CD14-positive monocyte (primary cell): ENCODE measurements around the gene GFI1B. TPM values are rescaled to one million over a fixed set of nuclear protein-coding genes. Genes with fewer than 3 reads are reported as not detected.

ENCODE experiments used
- DNase-seq, 3 donors: peaks; one replicate each; pipeline ENCODE4 v3.0.0-alpha.2; 2011 to 2022
- H2AFZ ChIP-seq: 2 replicates; pipeline ENCODE4 v1.6.0; 2012; ENCODE audit warnings: mild to moderate bottlenecking, low read depth, low read length, inconsistent platforms; ENCODE audit not compliant: insufficient read depth, poor library complexity, severe bottlenecking
- H3K27ac ChIP-seq, 2 donors: 1 replicate in 1 of 2; 2 replicates in 1 of 2; pipeline ENCODE4 v1.5.1; 2012 to 2013; ENCODE audit warnings: low read length in 2 of 2, control low read depth in 1 of 2, inconsistent platforms in 1 of 2, low read depth in 1 of 2, mild to moderate bottlenecking in 1 of 2
- H3K27me3 ChIP-seq, 2 donors: one replicate each; pipeline versions ENCODE4 v1.6.0 to v1.6.1; 2011 to 2013; ENCODE audit warnings: low read length in 2 of 2; ENCODE audit not compliant: control insufficient read depth in 2 of 2, insufficient read depth in 2 of 2
- H3K36me3 ChIP-seq, 2 donors: replicated peaks in 1 of 2; 1 replicate in 1 of 2; 2 replicates in 1 of 2; pipeline versions ENCODE4 v1.5.1 to v1.6.1; 2012 to 2013; ENCODE audit warnings: low read length in 2 of 2, control low read depth in 1 of 2, inconsistent platforms in 1 of 2, mild to moderate bottlenecking in 1 of 2; ENCODE audit not compliant: insufficient read depth in 2 of 2, control insufficient read depth in 1 of 2
- H3K4me1 ChIP-seq, 2 donors: 1 replicate in 1 of 2; 2 replicates in 1 of 2; pipeline versions ENCODE4 v1.5.1 to v1.6.1; 2012 to 2013; ENCODE audit warnings: low read length in 2 of 2, control low read depth in 1 of 2, inconsistent platforms in 1 of 2, mild to moderate bottlenecking in 1 of 2, moderate library complexity in 1 of 2; ENCODE audit not compliant: insufficient read depth in 2 of 2, control insufficient read depth in 1 of 2
- H3K4me2 ChIP-seq: replicated peaks from 2 replicates; pipeline ENCODE3; 2012; ENCODE audit warnings: low read length, moderate library complexity, mild to moderate bottlenecking; ENCODE audit not compliant: poor library complexity, severe bottlenecking; ENCODE audit errors: extremely low read depth
- H3K4me3 ChIP-seq, 3 experiments: fragments of 200-600 bp in 1 of 3; sonication (generic) in 1 of 3; replicated peaks in 1 of 3; 1 replicate in 2 of 3; 2 replicates in 1 of 3; pipeline ENCODE4 v1.5.1; 2011 to 2013; ENCODE audit warnings: low read length in 3 of 3, mild to moderate bottlenecking in 3 of 3, control low read depth in 2 of 3, low read depth in 2 of 3, inconsistent platforms in 1 of 3, moderate library complexity in 1 of 3
- H3K79me2 ChIP-seq: 2 replicates; pipeline ENCODE4 v1.6.0; 2012; ENCODE audit warnings: mild to moderate bottlenecking, control low read depth, inconsistent platforms, low read length, moderate library complexity; ENCODE audit not compliant: insufficient read depth
- H3K9ac ChIP-seq: 2 replicates; pipeline ENCODE4 v1.6.0; 2017; ENCODE audit warnings: low read length, mild to moderate bottlenecking; ENCODE audit not compliant: insufficient read depth, poor library complexity, severe bottlenecking
- H3K9me3 ChIP-seq, 2 donors: replicated peaks in 1 of 2; 1 replicate in 1 of 2; 2 replicates in 1 of 2; pipeline versions ENCODE4 v1.5.1 to v1.6.1; 2012 to 2013; ENCODE audit warnings: low read length in 2 of 2, control low read depth in 1 of 2; ENCODE audit not compliant: control insufficient read depth in 1 of 2, insufficient read depth in 1 of 2
- H4K20me1 ChIP-seq: 2 replicates; pipeline ENCODE4 v1.6.0; 2012; ENCODE audit warnings: mild to moderate bottlenecking, low read length, control low read depth, moderate library complexity; ENCODE audit not compliant: insufficient read depth
- H3K27ac Mint-ChIP-seq, 7 donors: one replicate each; pipeline ENCODE4 v1.8.0; 2020; ENCODE audit warnings: mild to moderate bottlenecking in 7 of 7, mixed read lengths in 7 of 7, moderate library complexity in 6 of 7, inconsistent platforms in 2 of 7
- H3K27me3 Mint-ChIP-seq, 3 donors: one replicate each; pipeline ENCODE4 v1.8.0; 2021 to 2022; ENCODE audit warnings: low read depth in 3 of 3, mild to moderate bottlenecking in 3 of 3, mixed read lengths in 3 of 3, moderate library complexity in 3 of 3, inconsistent platforms in 1 of 3
- H3K36me3 Mint-ChIP-seq, 2 donors: one replicate each; pipeline ENCODE4 v1.8.0; 2020; ENCODE audit warnings: mixed read lengths in 2 of 2, inconsistent platforms in 1 of 2, mild to moderate bottlenecking in 1 of 2
- H3K4me1 Mint-ChIP-seq: one replicate; pipeline ENCODE4 v1.8.0; 2020; ENCODE audit warnings: mild to moderate bottlenecking, mixed read lengths
- H3K4me3 Mint-ChIP-seq, 2 donors: one replicate each; pipeline ENCODE4 v1.8.0; 2020; ENCODE audit warnings: mild to moderate bottlenecking in 2 of 2, mixed read lengths in 2 of 2, moderate library complexity in 1 of 2
- H3K9me3 Mint-ChIP-seq, 7 donors: one replicate each; pipeline ENCODE4 v1.8.0; 2020 to 2022; ENCODE audit warnings: mixed read lengths in 7 of 7, mild to moderate bottlenecking in 6 of 7, moderate library complexity in 6 of 7, inconsistent platforms in 2 of 7
- WGBS: methylation state at CpG from one replicate; pipeline ENCODE4 v1.1.5; 2013; ENCODE audit warnings: missing lambda C conversion rate; ENCODE audit not compliant: insufficient coverage; 5-methylcytosine and 5-hydroxymethylcytosine counted together
- intact Hi-C, 2 donors: fragments of 100-400 bp; cut with micrococcal nuclease; formaldehyde crosslinking; loops; one replicate each; pipeline versions ENCODE4 v1.15.0 to v1.15.1; 2023
- polyA plus RNA-seq, 3 donors: library from polyadenylated mRNA; depleted of rRNA in 1 of 3; unstranded in 2 of 3; stranded (reverse) in 1 of 3; fragments of 300-500 nt in 2 of 3; fragments of >200 nt in 1 of 3; fragmentation: Illumina TruSeq in 2 of 3; gene quantifications; 1 replicate in 2 of 3; 2 replicates in 1 of 3; pipeline ENCODE4 v1.2.3, GENCODE V29; 2012 to 2021
- TF ChIP-seq, protein P1 (sequence below): fragments of 200-600 bp; IDR thresholded peaks from one replicate; pipeline ENCODE4 v1.8.0; 2022; ENCODE audit warnings: antibody characterized with exemption, mild to moderate bottlenecking

GFI1B gene
- polyA plus RNA-seq, 3 donors: 0.06 to 0.39 (median 0.21) TPM

DNA sequence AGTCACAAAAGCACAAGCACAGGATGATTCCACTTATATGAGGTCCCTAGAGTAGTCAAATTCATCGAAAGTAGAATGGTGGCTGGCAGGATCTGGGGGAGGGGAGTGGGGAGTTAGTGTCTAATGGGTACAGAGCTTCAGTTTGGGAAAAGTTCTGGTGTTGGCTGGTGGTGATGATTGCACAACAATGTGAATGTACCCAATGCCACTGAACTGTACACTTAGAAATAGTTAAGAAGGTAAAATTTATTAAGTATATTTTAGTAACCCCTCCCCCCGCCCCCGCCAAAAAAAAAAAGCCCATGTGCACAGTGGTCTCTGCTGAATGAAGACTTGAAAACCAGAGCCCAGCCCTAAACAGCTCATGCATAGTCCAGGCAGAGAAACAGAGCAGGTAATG lies 27.5 kb downstream of the GFI1B start:
- H3K9me3 Mint-ChIP-seq: peaks cover 0 to 8% (median 3%) of the 10 kb centered on the region in 7 donors
- H3K9me3 ChIP-seq: no peaks in the 10 kb centered on the region
- no peaks in the 10 kb centered on the region for H4K20me1 ChIP-seq
- intact Hi-C loops: no loop called here
- H3K27me3 Mint-ChIP-seq: peaks cover 6 to 21% (median 10%) of the 10 kb centered on the region in 3 donors
- TF ChIP-seq, protein P1, sequence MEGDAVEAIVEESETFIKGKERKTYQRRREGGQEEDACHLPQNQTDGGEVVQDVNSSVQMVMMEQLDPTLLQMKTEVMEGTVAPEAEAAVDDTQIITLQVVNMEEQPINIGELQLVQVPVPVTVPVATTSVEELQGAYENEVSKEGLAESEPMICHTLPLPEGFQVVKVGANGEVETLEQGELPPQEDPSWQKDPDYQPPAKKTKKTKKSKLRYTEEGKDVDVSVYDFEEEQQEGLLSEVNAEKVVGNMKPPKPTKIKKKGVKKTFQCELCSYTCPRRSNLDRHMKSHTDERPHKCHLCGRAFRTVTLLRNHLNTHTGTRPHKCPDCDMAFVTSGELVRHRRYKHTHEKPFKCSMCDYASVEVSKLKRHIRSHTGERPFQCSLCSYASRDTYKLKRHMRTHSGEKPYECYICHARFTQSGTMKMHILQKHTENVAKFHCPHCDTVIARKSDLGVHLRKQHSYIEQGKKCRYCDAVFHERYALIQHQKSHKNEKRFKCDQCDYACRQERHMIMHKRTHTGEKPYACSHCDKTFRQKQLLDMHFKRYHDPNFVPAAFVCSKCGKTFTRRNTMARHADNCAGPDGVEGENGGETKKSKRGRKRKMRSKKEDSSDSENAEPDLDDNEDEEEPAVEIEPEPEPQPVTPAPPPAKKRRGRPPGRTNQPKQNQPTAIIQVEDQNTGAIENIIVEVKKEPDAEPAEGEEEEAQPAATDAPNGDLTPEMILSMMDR: no peak
- H3K4me1 Mint-ChIP-seq: peaks cover 19% of the 10 kb centered on the region
- H3K4me1 ChIP-seq: peaks cover 19 to 28% of the 10 kb centered on the region in 2 donors
- H3K9ac ChIP-seq: no peak overlapping the region
- no CpG with 5 or more reads among the region's 3 CpGs for WGBS
- no peak overlapping the region for H3K4me3 Mint-ChIP-seq
- no peaks in the 10 kb centered on the region for H3K36me3 Mint-ChIP-seq
- no peaks in the 10 kb centered on the region for H3K79me2 ChIP-seq
- no peak overlapping the region for H2AFZ ChIP-seq
- no peak overlapping the region for H3K4me2 ChIP-seq
- DNase-seq: no peak
- no peaks in the 10 kb centered on the region for H3K36me3 ChIP-seq
- no peak overlapping the region for H3K4me3 ChIP-seq
- H3K27ac Mint-ChIP-seq: no peak overlapping the region
- H3K27ac ChIP-seq: no peak overlapping the region
- peaks cover 0 to 9% of the 10 kb centered on the region in 2 donors for H3K27me3 ChIP-seq

DNA sequence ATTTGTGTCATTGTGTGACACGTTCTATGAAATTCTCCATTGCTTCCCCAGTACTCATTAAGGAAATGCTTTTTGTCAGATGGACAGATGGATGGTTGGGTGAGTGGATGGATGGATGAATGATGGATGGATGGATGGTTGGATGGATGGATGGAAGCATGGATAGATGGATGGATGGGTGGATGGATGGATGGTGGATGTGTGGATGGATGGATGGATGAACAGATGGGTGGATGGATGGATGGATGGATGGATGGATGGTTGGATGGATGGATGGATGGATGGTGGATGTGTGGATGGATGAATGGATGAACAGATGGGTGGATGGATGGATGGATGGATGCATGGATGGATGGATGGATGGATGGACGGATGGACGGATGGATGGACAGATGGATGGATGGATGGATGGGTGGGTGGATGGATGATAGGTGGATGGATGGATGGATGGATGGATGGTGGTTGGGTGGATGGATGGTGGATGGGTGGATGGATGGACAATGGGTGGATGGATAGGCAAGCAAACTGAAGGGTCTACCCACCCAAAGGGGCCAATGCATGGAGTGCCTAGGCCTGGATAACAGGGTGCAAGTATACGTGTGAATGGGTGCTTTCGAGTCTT lies 28.3 kb downstream of the GFI1B start:
- TF ChIP-seq, protein P1: no peak
- Mint-ChIP-seq H3K9me3 (peaks cover 0 to 13% (median 3%) of the 10 kb centered on the region in 7 donors), H3K4me3 (no peak overlapping the region), H3K36me3 (no peaks in the 10 kb centered on the region), H3K27ac (no peak overlapping the region), H3K27me3 (peaks cover 6 to 21% (median 10%) of the 10 kb centered on the region in 3 donors), H3K4me1 (peaks cover 19% of the 10 kb centered on the region)
- H3K79me2 ChIP-seq: no peaks in the 10 kb centered on the region
- H3K9me3 ChIP-seq: no peaks in the 10 kb centered on the region
- intact Hi-C loops: no loop called here
- H2AFZ ChIP-seq: no peak overlapping the region
- no peak overlapping the region for H3K27ac ChIP-seq
- no peak overlapping the region for H3K9ac ChIP-seq
- H3K36me3 ChIP-seq: no peaks in the 10 kb centered on the region
- no peak for DNase-seq
- H3K4me1 ChIP-seq: peaks cover 19 to 28% of the 10 kb centered on the region in 2 donors
- H3K27me3 ChIP-seq: peaks cover 0 to 9% of the 10 kb centered on the region in 2 donors
- H3K4me2 ChIP-seq: no peak overlapping the region
- 70% methylated on average over 4 of the region's 5 CpGs for WGBS
- H4K20me1 ChIP-seq: no peaks in the 10 kb centered on the region
- no peak overlapping the region for H3K4me3 ChIP-seq
